Urinary bladder (tissue), 4 donors: Measurements from ENCODE around the gene THUMPD3. TPM values are rescaled to one million over a fixed set of nuclear protein-coding genes. Genes with fewer than 3 reads are reported as not detected.

ENCODE experiments used
- DNase-seq: peaks from one replicate; pipeline ENCODE4 v3.0.0-alpha.2; 2015; ENCODE audit errors: extremely low spot score
- H3K27ac ChIP-seq: one replicate; pipeline ENCODE4 v1.5.1; 2013; ENCODE audit warnings: low read depth, mild to moderate bottlenecking, moderate library complexity
- H3K36me3 ChIP-seq: one replicate; pipeline ENCODE4 v1.6.1; 2013; ENCODE audit warnings: mild to moderate bottlenecking, moderate library complexity; ENCODE audit not compliant: insufficient read depth
- H3K4me1 ChIP-seq: one replicate; pipeline ENCODE4 v1.6.1; 2013; ENCODE audit warnings: mild to moderate bottlenecking, moderate library complexity; ENCODE audit not compliant: insufficient read depth
- H3K4me3 ChIP-seq: one replicate; pipeline ENCODE4 v1.5.1; 2013; ENCODE audit warnings: low read depth, low read length
- WGBS: extraction: QIAGEN DNeasy Blood & Tissue Kit; methylation state at CpG from one replicate; pipeline ENCODE4 v1.1.7; 2013; 5-methylcytosine and 5-hydroxymethylcytosine counted together
- polyA plus RNA-seq: library from polyadenylated mRNA; stranded (reverse); fragments of 200-250 nt; gene quantifications from one replicate; pipeline ENCODE4 v1.2.3, GENCODE V29; 2013
- total RNA-seq: library from RNA; depleted of rRNA; stranded (reverse); fragments of >200 nt; gene quantifications from one replicate; pipeline ENCODE4 v1.2.3, GENCODE V29; 2014
- donor health status: healthy with polysubstance abuse.
- donor health status: healthy.

Gene THUMPD3
- total and polyA plus RNA-seq, 2 donors, result 32.2 to 49.0 TPM

DNA sequence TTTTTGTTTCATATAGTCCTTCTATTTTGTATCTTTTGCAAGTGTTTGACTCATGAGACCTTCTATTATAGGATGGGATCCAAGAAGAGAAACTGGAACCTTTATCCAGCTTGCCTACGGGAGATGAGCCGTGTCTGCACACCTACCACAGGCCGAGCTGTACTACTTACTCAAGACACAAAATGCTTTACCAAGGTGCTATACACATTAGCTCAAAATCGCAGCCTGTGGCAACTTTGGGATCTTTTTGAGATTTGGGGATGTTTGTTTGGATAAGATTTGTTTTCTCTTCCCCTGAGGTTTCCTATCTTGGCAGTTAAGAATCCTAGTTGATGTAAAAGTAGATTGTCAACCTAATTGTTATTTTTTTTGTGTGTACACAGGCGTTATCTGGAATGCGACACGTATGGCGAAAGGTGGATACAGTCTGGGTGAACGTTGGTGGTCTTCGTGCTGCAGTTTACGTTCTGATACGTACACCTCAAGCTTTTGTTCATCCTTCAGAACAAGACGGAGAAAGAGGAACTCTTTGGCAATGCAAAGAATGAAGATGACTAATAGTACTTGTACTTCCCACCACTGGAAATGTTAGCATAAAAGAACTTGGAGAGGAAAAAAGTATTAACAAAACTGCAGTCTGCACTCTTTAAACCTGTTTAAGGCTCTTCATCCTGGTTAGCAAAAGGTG is 21.4 kb downstream of the THUMPD3 start:
- no peak overlapping the region for H3K27ac ChIP-seq
- WGBS, result 84% methylated on average over 13 of the region's 13 CpGs
- H3K4me1 ChIP-seq, result no peaks in the 10 kb centered on the region
- DNase-seq, result no peak
- H3K4me3 ChIP-seq, result no peak overlapping the region
- peaks cover 2% of the 10 kb centered on the region for H3K36me3 ChIP-seq

- no peak overlapping the region for H3K4me3 ChIP-seq
- 88% methylated on average over 2 of the region's 2 CpGs for WGBS
- H3K36me3 ChIP-seq, result peaks cover 8% of the 10 kb centered on the region
- no peak overlapping the region for H3K27ac ChIP-seq
- H3K4me1 ChIP-seq, result no peaks in the 10 kb centered on the region
- no peak for DNase-seq
Measured at GRCh38 chr3:9385187-9386077, 22.6 kb downstream of the THUMPD3 start.

GRCh38 chr3:9386078-9386459 is 23.2 kb downstream of the THUMPD3 start:
- Histone ChIP-seq H3K4me1 (no peaks in the 10 kb centered on the region), H3K27ac (no peak overlapping the region), H3K36me3 (peaks cover 9% of the 10 kb centered on the region), H3K4me3 (no peak overlapping the region)
- WGBS, result 78% methylated on average over 3 of the region's 3 CpGs
- no peak for DNase-seq

DNA sequence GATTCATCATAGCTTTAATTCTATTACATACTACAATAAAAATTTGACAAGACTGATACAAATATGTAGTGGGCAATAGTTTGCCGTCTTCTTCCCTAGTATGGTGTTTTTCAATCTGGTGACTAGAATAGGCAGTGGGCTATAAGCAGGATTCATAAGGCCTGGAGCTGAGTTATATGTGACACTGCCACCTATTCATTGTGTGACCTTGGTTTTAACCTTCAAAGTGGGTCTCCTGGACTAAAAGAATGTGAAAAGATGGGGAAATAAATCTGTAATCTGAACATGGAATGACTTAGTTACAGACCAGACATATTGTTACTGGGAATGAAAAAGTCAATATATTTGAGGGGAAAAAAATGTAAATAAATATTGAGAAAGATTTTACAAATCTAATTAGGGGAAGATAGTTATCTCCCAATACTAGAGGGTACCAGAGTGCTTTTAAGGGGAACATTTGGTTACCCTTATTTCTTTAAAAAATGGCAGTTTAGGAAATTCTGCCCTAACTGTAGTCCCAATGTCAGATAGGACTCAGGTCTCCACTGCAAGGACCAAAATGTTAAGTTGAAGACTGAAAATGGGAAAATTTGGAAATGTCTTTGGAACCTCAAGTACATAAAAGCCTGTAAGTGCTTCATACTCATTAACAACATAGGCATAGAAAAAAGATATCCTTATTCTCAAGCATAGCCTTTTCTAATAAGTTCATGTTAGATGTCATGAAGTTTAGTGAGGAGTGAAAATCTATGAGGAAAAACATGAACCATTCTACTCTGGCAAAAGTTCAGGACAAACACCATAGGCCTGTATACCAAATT is 23.9 kb downstream of the THUMPD3 start:
- peaks cover 11% of the 10 kb centered on the region for H3K36me3 ChIP-seq
- H3K4me1 ChIP-seq, result no peaks in the 10 kb centered on the region
- 0% methylated on average over 1 of the region's 1 CpG for WGBS
- peak overlapping the region; percentile 10 for H3K27ac ChIP-seq
- DNase-seq, result no peak
- no peak overlapping the region for H3K4me3 ChIP-seq

- no peaks in the 10 kb centered on the region for H3K4me1 ChIP-seq
- H3K27ac ChIP-seq, result no peak overlapping the region
- H3K4me3 ChIP-seq, result no peak overlapping the region
- H3K36me3 ChIP-seq, result peaks cover 11% of the 10 kb centered on the region
- 77% methylated on average over 2 of the region's 2 CpGs for WGBS
- no peak for DNase-seq
Measured at GRCh38 chr3:9387322-9387655, 24.4 kb downstream of the THUMPD3 start.

DNA sequence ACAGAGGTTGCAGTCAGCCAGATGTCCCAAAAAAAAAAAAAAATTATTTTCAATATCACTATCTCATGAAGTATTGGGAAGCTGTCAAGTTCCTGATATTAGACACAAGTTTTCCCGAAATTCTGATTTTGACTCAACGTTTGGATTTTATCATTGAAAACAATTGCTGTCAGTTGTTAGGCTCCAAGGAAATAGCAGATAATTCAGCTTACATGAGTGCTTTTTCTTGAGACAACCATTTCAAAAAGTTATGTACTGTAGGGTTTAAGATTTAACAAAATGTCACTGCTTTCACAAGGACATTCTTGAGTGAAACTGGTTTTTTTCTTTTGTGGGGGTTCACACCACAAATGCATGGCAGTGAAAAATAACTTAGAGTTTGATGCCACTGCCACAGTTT is 25.3 kb downstream of the THUMPD3 start:
- no peak for DNase-seq
- H3K36me3 ChIP-seq, result peaks cover 11% of the 10 kb centered on the region
- WGBS, result 78% methylated on average over 2 of the region's 2 CpGs

GRCh38 chr3:9388562-9389272 is 25.9 kb downstream of the THUMPD3 start:
- Histone ChIP-seq H3K4me3 (no peak overlapping the region), H3K4me1 (no peaks in the 10 kb centered on the region), H3K27ac (no peak overlapping the region), H3K36me3 (peaks cover 11% of the 10 kb centered on the region)
- WGBS, result 88% methylated on average over 5 of the region's 5 CpGs
- no peak for DNase-seq

More for the DNA sequence above, 25.3 kb downstream of the THUMPD3 start:
- Histone ChIP-seq H3K27ac (no peak overlapping the region), H3K4me1 (no peaks in the 10 kb centered on the region), H3K4me3 (no peak overlapping the region)

GRCh38 chr3:9390265-9390888 is 27.5 kb downstream of the THUMPD3 start:
- no peak overlapping the region for H3K27ac ChIP-seq
- WGBS, result 92% methylated on average over 5 of the region's 5 CpGs
- no peak overlapping the region for H3K4me3 ChIP-seq
- no peak for DNase-seq
- H3K36me3 ChIP-seq, result peaks cover 11% of the 10 kb centered on the region
- H3K4me1 ChIP-seq, result peaks cover 2% of the 10 kb centered on the region

DNA sequence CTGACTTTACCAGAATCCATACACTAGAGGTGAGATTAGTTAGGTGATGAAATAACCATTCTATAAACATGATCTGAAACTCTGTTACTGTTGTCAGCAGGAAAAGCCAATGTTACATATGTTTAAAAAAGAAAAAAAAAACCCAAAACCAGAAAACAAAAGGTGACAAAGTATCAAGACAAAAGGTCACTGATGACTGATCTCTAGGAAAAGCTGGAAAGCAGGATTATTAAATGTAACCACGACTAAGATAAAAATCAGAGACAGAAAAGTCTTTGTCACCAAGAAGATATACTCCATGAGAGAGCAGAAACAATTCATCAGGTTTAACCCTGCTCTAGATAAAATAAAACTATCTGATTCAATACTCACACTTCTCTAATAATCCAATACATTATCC is 29.2 kb downstream of the THUMPD3 start:
- no peak for DNase-seq
- WGBS, result 37% methylated on average over 1 of the region's 1 CpG
- H3K4me1 ChIP-seq, result peaks cover 2% of the 10 kb centered on the region
- H3K36me3 ChIP-seq, result peaks cover 11% of the 10 kb centered on the region
- H3K4me3 ChIP-seq, result no peak overlapping the region
- no peak overlapping the region for H3K27ac ChIP-seq

GRCh38 chr3:9395570-9396300 is 32.9 kb downstream of the THUMPD3 start:
- WGBS, result 5% methylated on average over 15 of the region's 15 CpGs
- H3K4me3 ChIP-seq, result peak overlapping the region; percentile 63

GRCh38 chr3:9396301-9396631 is 33.4 kb downstream of the THUMPD3 start:
- peaks cover 2% of the 10 kb centered on the region for H3K4me1 ChIP-seq
- peak overlapping the region; percentile 96 for H3K27ac ChIP-seq
- H3K36me3 ChIP-seq, result peaks cover under 1% of the 10 kb centered on the region
- peak overlapping the region; percentile 63 for H3K4me3 ChIP-seq
- under 1% methylated on average over 25 of the region's 25 CpGs for WGBS
- peak; percentile 85 for DNase-seq

More at GRCh38 chr3:9395570-9396300, 32.9 kb downstream of the THUMPD3 start:
- H3K4me1 ChIP-seq, result peaks cover 2% of the 10 kb centered on the region
- peaks cover 2% of the 10 kb centered on the region for H3K36me3 ChIP-seq
- DNase-seq, result no peak
- peak overlapping the region; percentile 96 for H3K27ac ChIP-seq

GRCh38 chr3:9396632-9397331 is 33.9 kb downstream of the THUMPD3 start:
- Histone ChIP-seq H3K27ac (peak overlapping the region; percentile 96), H3K4me3 (peak overlapping the region; percentile 63), H3K4me1 (peaks cover 2% of the 10 kb centered on the region), H3K36me3 (no peaks in the 10 kb centered on the region)
- DNase-seq, result peak; percentile 98
- under 1% methylated on average over 71 of the region's 71 CpGs for WGBS
